ENCODE measurements around the gene RAET1E.
"Not testable (repeated sequence)": the region's sequence is repeated elsewhere in the genome, so short reads cannot be mapped to it uniquely, and the experiment has no call there.

RAET1E gene

DNA sequence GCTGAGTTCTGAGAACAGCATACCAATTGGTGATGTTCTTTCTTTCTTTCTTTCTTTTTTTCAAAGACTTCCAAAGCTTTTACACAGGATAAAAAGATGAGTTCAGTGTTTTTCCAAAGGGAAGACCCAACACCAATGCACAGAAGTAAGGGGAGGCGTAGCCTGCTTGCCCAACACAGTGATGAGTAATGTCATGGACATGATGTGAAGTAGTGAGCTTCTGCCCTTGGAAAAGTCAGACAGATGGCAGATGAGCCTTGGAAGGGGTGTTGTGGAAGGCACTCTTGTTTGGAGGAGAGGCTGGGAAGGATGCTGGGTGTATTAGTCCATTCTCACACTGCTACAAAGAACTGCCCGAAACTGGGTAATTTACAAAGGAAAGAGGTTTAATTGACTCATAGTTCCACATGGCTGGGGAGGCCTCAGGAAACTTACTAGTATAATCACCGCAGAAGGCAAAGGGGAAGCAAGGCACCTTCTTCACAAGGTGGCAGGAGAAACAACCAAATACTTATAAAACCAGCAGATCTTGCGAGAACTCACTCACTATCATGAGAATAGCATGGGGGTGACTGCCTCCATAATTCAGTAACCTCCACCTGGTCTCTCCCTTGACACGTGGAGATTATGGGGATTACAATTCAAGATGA, 46.3 kb downstream of the RAET1E start:
- no peak overlapping the region for H3K4me3 ChIP-seq (ENCODE audit: low read length)
- TF ChIP-seq, protein P1, sequence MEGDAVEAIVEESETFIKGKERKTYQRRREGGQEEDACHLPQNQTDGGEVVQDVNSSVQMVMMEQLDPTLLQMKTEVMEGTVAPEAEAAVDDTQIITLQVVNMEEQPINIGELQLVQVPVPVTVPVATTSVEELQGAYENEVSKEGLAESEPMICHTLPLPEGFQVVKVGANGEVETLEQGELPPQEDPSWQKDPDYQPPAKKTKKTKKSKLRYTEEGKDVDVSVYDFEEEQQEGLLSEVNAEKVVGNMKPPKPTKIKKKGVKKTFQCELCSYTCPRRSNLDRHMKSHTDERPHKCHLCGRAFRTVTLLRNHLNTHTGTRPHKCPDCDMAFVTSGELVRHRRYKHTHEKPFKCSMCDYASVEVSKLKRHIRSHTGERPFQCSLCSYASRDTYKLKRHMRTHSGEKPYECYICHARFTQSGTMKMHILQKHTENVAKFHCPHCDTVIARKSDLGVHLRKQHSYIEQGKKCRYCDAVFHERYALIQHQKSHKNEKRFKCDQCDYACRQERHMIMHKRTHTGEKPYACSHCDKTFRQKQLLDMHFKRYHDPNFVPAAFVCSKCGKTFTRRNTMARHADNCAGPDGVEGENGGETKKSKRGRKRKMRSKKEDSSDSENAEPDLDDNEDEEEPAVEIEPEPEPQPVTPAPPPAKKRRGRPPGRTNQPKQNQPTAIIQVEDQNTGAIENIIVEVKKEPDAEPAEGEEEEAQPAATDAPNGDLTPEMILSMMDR (conservative IDR thresholded peaks at IDR 0.05; ENCODE audit: low read depth, low read length) = no peak
- no peak for DNase-seq (ENCODE audit: low read depth)

DNA sequence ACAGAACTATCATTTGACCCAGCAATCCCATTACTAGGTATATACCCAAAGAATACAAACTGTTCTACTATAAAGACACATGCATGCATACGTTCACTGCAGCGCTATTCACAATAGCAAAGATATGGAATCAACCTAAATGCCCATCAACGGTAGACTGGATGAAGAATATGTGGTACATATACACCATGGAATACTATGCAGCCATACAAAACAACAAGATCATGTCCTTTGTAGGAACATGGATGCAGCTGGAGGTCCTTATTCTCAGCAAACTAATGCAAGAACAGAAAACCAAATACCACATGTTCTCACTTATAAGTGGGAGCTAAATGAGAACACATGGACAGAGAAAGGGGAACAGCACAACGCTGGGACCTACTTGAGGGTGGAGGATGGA, 49.6 kb downstream of the RAET1E start:
- DNase-seq (ENCODE audit: low read depth); H3K4me3 ChIP-seq (ENCODE audit: low read length): not testable (repeated sequence)

Data from retinal pigment epithelial cell (primary cell).